OCI-LY1 (cell line): ENCODE results near the gene ULK4.

Source experiments
- H2AFZ ChIP-seq: fragments of 200-600 bp; sonication (generic), shearing (Covaris generic); 2 replicates; pipeline ENCODE4 v1.6.0; 2014; ENCODE audit warnings: antibody characterized with exemption, mild to moderate bottlenecking, low read length
- H3F3A ChIP-seq: fragments of 200-600 bp; sonication (generic), shearing (Covaris generic); 2 replicates; pipeline ENCODE4 v1.6.0; 2014; ENCODE audit warnings: mild to moderate bottlenecking, antibody characterized with exemption, low read length, moderate library complexity; ENCODE audit not compliant: insufficient read depth
- H3K27ac ChIP-seq: fragments of 200-600 bp; sonication (generic); 2 replicates; pipeline ENCODE4 v1.5.1; 2014; ENCODE audit warnings: low read length, mixed run types, mild to moderate bottlenecking, low read depth; ENCODE audit not compliant: poor library complexity, severe bottlenecking
- H3K27me3 ChIP-seq: fragments of 200-600 bp; sonication (generic); 2 replicates; pipeline ENCODE4 v1.6.0; 2014; ENCODE audit warnings: antibody characterized with exemption, mild to moderate bottlenecking, low read length, moderate library complexity; ENCODE audit not compliant: insufficient read depth
- H3K36me3 ChIP-seq: fragments of 200-600 bp; sonication (generic); 2 replicates; pipeline ENCODE4 v1.6.1; 2014; ENCODE audit warnings: mild to moderate bottlenecking, antibody characterized with exemption, low read length, moderate library complexity, mixed read lengths; ENCODE audit not compliant: insufficient read depth
- H3K4me1 ChIP-seq: fragments of 200-600 bp; sonication (generic); 2 replicates; pipeline ENCODE4 v1.5.1; 2014; ENCODE audit warnings: mild to moderate bottlenecking, low read length, moderate library complexity; ENCODE audit not compliant: insufficient read depth, severe bottlenecking
- H3K4me2 ChIP-seq: fragments of 200-600 bp; sonication (generic), shearing (Covaris generic); 2 replicates; pipeline ENCODE4 v1.6.1; 2014; ENCODE audit warnings: low read length
- H3K4me3 ChIP-seq: fragments of 200-600 bp; sonication (generic); 2 replicates; pipeline ENCODE4 v1.5.1; 2014; ENCODE audit warnings: low read length, low read depth, mild to moderate bottlenecking, mixed read lengths; ENCODE audit not compliant: poor library complexity, severe bottlenecking
- H3K79me2 ChIP-seq: fragments of 200-600 bp; shearing (Covaris generic); 2 replicates; pipeline ENCODE4 v1.6.1; 2016; ENCODE audit warnings: mixed run types, low read length, mixed read lengths; ENCODE audit not compliant: insufficient read depth
- H3K9ac ChIP-seq: fragments of 200-600 bp; sonication (generic), shearing (Covaris generic); 2 replicates; pipeline ENCODE4 v1.6.1; 2014; ENCODE audit warnings: mild to moderate bottlenecking, low read length, mixed read lengths
- H3K9me2 ChIP-seq: fragments of 200-600 bp; sonication (generic), shearing (Covaris generic); 2 replicates; pipeline ENCODE4 v1.6.1; 2014; ENCODE audit warnings: low read depth, mild to moderate bottlenecking, low read length, mixed read lengths
- H3K9me3 ChIP-seq: fragments of 200-600 bp; shearing (Covaris generic); 2 replicates; pipeline ENCODE4 v1.6.1; 2014; ENCODE audit warnings: low read length, mixed read lengths
- H4K20me1 ChIP-seq: fragments of 200-600 bp; sonication (generic), shearing (Covaris generic); 2 replicates; pipeline ENCODE4 v1.6.0; 2016; ENCODE audit warnings: mild to moderate bottlenecking, low read length; ENCODE audit not compliant: insufficient read depth
- CTCF ChIP-seq: fragments of 200-600 bp; sonication (generic), shearing (Covaris generic); IDR thresholded peaks from 2 replicates; pipeline ENCODE4 v1.5.1; 2017; ENCODE audit warnings: mild to moderate bottlenecking, antibody characterized with exemption, low read length, moderate library complexity, mixed read lengths
- EZH2 ChIP-seq: fragments of 200-600 bp; sonication (generic), shearing (Covaris generic); IDR thresholded peaks from 2 replicates; pipeline ENCODE4 v1.8.0; 2017; ENCODE audit warnings: borderline replicate concordance, mixed run types, mild to moderate bottlenecking, antibody characterized with exemption, low read length, moderate library complexity, mixed read lengths

ULK4 gene

GRCh38 chr3:41836360-41837134 is 125.4 kb downstream of the ULK4 start:
- Histone ChIP-seq H3K36me3 (no peaks in the 10 kb centered on the region), H2AFZ (no peak overlapping the region), H3K27ac (no peak overlapping the region), H3K9ac (no peak overlapping the region), H3F3A (no peaks in the 10 kb centered on the region), H3K79me2 (no peaks in the 10 kb centered on the region), H3K4me2 (no peak overlapping the region), H3K9me2 (no peaks in the 10 kb centered on the region), H3K27me3 (no peaks in the 10 kb centered on the region), H3K4me1 (no peaks in the 10 kb centered on the region), H4K20me1 (no peaks in the 10 kb centered on the region), H3K4me3 (no peak overlapping the region), H3K9me3 (no peaks in the 10 kb centered on the region)
- TF ChIP-seq CTCF (no peak), EZH2 (no peak)

GRCh38 chr3:41833628-41834027 is 128.3 kb downstream of the ULK4 start:
- Histone ChIP-seq H3K4me3 (no peak overlapping the region), H3K36me3 (no peaks in the 10 kb centered on the region), H3K9me3 (no peaks in the 10 kb centered on the region), H3K27me3 (no peaks in the 10 kb centered on the region), H3K27ac (no peak overlapping the region), H3F3A (no peaks in the 10 kb centered on the region), H2AFZ (no peak overlapping the region), H3K4me2 (no peak overlapping the region), H3K4me1 (no peaks in the 10 kb centered on the region), H3K79me2 (no peaks in the 10 kb centered on the region), H3K9ac (no peak overlapping the region), H4K20me1 (no peaks in the 10 kb centered on the region), H3K9me2 (no peaks in the 10 kb centered on the region)
- TF ChIP-seq CTCF (no peak), EZH2 (no peak)

- no peak overlapping the region for H3K4me3 ChIP-seq
- no peaks in the 10 kb centered on the region for H4K20me1 ChIP-seq
- H3F3A ChIP-seq, result no peaks in the 10 kb centered on the region
- no peaks in the 10 kb centered on the region for H3K4me1 ChIP-seq
- TF ChIP-seq EZH2, result no peak
- no peak for TF ChIP-seq CTCF
- no peak overlapping the region for H2AFZ ChIP-seq
- no peaks in the 10 kb centered on the region for H3K27me3 ChIP-seq
- H3K9me2 ChIP-seq, result no peaks in the 10 kb centered on the region
- H3K9ac ChIP-seq, result no peak overlapping the region
- H3K36me3 ChIP-seq, result no peaks in the 10 kb centered on the region
- H3K9me3 ChIP-seq, result no peaks in the 10 kb centered on the region
- H3K79me2 ChIP-seq, result no peaks in the 10 kb centered on the region
- H3K27ac ChIP-seq, result no peak overlapping the region
- no peak overlapping the region for H3K4me2 ChIP-seq
These were observed 142.7 kb downstream of the ULK4 start for GRCh38 chr3:41819236-41819635.
